BJ (cell line): Measurements from ENCODE around the gene KCNJ4. TPM values are rescaled to one million over a fixed set of nuclear protein-coding genes. Genes with fewer than 3 reads are reported as not detected.

ENCODE experiments used
- CTCF ChIA-PET: fragments of 350-600 bp; formaldehyde crosslinking; extraction: SDS; loops from one replicate; lab custom pipeline; 2021; ENCODE audit warnings: antibody characterized with exemption, inconsistent platforms; lab: Yijun Ruan, JAX
- POLR2A ChIA-PET: fragments of 300-600 bp; sonication (Branson Sonifier 250); formaldehyde crosslinking; extraction: SDS; loops from one replicate; lab custom pipeline; 2021; ENCODE audit warnings: antibody characterized with exemption; lab: Charles Lee
- DNase-seq: peaks from one replicate; pipeline ENCODE4 v3.0.0-alpha.2; 2011; ENCODE audit warnings: low read depth
- H3K27me3 ChIP-seq: 2 replicates; pipeline ENCODE4 v1.6.0; 2011; ENCODE audit warnings: low read length; ENCODE audit not compliant: control insufficient read depth, insufficient read depth
- H3K36me3 ChIP-seq: 2 replicates; pipeline ENCODE4 v1.5.1; 2011; ENCODE audit warnings: low read length; ENCODE audit not compliant: control insufficient read depth, insufficient read depth
- H3K4me3 ChIP-seq: 2 replicates; pipeline ENCODE4 v1.5.1; 2011; ENCODE audit warnings: low read depth, mild to moderate bottlenecking, control low read depth, low read length
- polyA plus RNA-seq: library from polyadenylated mRNA; depleted of rRNA; stranded (reverse); fragments of >200 nt; gene quantifications from 2 replicates; pipeline ENCODE4 v1.2.3, GENCODE V29; 2011
- TF ChIP-seq, protein P1 (sequence below): IDR thresholded peaks from 2 replicates; pipeline ENCODE4 v1.5.1; 2011; ENCODE audit warnings: low read depth, mild to moderate bottlenecking, control low read depth, inconsistent platforms, low read length, moderate library complexity; ENCODE audit not compliant: insufficient read depth

The KCNJ4 gene
- polyA plus RNA-seq, 1 experiment, result not detected

DNA sequence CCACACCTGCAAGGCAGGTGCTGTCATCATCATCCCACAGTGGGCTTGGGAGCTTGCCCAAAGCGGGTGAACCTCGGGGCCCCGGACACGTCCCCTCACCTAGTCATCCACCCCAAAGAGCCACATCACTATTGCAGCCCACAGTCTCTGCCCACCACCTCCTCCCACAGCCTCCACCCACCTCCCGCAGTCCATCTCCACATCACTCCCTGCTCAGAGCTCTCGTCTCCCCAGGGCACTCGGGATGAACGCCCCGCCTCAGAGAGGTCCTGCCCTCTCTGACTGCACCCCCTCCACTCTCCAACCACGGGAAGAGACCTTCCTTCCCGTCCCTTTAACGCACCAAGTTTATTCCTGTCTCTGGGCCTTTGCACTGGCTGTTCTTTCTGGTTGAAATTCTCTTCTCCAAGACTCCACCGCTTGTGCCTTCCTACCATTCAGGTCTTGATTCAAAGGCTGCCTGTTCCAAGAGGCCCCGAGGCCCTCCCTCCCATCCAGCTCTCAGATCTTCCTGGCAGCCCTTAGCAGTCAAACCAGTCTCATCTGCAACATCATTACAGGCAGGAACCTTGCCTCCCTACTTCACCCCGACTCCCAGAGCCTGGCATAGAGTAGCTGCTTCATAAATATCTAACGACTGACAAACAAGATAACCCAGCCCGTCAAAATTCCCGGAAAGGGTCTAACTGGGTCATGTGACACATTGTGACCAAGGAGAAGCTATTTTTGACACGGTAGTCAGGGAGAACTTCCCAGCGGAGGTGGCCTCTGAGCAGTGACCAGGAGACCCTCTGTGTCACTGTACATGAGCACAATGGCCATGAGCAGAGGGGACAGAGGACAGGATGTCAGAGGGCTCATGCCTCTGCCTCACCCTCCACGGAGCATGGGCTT is 11.1 kb downstream of the KCNJ4 start:
- no peak for DNase-seq
- Histone ChIP-seq H3K4me3 (no peak overlapping the region), H3K27me3 (peaks cover 21% of the 10 kb centered on the region), H3K36me3 (no peaks in the 10 kb centered on the region)
- POLR2A ChIA-PET, result no interaction called here
- CTCF ChIA-PET, result no interaction called here
- TF ChIP-seq, protein P1, sequence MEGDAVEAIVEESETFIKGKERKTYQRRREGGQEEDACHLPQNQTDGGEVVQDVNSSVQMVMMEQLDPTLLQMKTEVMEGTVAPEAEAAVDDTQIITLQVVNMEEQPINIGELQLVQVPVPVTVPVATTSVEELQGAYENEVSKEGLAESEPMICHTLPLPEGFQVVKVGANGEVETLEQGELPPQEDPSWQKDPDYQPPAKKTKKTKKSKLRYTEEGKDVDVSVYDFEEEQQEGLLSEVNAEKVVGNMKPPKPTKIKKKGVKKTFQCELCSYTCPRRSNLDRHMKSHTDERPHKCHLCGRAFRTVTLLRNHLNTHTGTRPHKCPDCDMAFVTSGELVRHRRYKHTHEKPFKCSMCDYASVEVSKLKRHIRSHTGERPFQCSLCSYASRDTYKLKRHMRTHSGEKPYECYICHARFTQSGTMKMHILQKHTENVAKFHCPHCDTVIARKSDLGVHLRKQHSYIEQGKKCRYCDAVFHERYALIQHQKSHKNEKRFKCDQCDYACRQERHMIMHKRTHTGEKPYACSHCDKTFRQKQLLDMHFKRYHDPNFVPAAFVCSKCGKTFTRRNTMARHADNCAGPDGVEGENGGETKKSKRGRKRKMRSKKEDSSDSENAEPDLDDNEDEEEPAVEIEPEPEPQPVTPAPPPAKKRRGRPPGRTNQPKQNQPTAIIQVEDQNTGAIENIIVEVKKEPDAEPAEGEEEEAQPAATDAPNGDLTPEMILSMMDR, result no peak

DNA sequence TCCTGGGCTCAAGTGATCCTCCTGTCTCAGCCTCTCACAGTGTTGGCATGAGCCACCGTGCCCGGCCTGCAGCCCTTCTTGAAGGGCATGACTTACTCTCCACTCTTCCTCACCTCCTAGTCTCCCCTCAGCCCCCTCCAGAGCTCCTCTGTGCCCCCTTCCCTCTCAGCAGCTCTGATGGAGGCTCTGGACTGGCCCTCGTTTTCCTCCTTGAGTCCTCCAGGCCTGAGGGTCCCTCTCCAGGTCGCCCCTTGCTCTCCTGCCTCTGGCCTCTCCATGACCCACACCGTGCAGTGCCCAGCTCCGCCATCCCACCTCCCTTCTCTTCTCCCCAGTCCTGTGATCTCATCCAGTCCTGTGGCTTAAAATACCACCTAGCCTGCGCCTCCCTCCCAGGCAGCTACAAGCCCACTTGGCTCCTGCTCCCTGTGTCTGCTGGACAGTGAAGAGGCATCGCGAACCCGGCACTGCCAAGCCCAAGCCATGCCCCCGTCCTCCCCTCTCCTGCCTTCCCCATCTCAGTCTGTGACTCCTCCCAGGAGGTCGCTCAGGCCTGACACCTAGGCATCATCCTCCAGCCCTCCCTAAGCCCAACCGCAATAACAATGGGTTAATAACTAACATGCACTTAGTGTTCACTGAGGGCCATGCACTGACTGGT is 11.9 kb downstream of the KCNJ4 start:
- TF ChIP-seq, protein P1, result no peak
- POLR2A ChIA-PET, result no interaction called here
- Histone ChIP-seq H3K4me3 (no peak overlapping the region), H3K27me3 (peaks cover 19% of the 10 kb centered on the region), H3K36me3 (no peaks in the 10 kb centered on the region)
- DNase-seq, result no peak
- CTCF ChIA-PET, result no interaction called here

DNA sequence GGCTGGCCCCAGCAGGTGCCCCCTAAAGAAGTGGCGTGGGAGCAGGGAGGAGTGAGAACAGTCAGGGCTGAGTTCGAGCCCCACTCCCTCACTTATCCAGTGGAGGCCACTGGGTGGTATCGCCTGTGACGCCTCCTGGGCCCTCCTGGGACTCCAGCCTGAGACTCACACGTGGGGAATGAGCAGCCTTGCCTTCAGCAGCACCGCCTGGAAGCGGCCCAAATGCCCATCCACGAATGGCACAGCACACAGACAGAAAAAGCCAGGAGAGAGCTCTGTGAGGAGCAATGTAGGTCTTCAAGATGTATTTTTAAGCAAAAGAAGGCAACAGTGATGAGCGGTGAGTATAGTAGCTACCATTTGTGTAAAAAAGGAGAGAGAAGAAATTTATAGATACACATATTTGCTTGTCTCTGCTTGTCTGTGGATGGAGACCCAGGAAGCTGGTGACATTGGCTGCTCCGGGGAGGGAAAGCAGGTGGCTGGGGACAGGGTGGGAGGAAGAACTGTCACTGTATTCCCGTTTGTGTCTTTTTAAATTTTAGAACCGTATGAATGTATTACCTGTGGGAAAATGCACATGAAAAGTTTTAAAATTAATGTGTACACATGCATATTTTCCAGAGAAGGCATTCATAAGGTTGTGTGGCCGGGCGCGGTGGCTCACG is 13.2 kb downstream of the KCNJ4 start:
- ChIA-PET CTCF (interaction anchor here (0.7 to 1.6 kb wide), 2 partner anchors 10 to 74 kb away, joined by 4 to 5 read pairs; no protein-coding TSS in a partner anchor), POLR2A (no interaction called here)
- Histone ChIP-seq H3K4me3 (no peak overlapping the region), H3K36me3 (no peaks in the 10 kb centered on the region), H3K27me3 (peaks cover 17% of the 10 kb centered on the region)
- no peak for DNase-seq
- TF ChIP-seq, protein P1, result no peak

DNA sequence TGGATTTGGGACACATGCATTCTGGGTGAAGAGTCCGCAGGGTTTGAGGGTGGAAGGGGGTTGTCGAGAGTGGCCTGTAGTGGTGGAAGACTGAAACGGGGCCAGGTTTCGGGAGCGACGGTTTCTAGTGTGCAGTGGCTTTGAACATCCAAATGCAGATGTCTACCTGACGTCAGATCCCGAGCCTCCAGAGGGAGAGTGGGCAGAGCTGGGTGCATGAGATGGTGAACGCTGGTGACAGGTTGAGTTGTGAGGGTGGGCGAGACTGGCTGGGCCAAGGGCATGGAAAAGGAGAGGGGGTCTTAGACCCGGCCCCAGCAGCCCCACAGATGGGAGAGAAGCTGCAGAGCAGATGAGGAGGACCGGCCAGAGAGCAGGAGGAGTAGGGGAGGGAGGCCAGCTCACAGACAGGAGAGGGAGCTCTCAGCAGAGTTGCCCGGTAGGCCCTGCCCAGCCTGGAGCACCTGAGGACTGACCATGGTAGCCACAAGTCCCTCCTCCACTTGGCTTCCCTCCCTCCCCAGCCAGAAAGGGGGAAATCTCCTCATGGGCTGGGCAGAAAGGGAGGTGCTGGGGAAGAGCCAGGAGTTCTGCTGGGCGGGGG is 14.2 kb downstream of the KCNJ4 start:
- TF ChIP-seq, protein P1, result no peak
- POLR2A ChIA-PET, result no interaction called here

More for the DNA sequence above, 14.2 kb downstream of the KCNJ4 start:
- Histone ChIP-seq H3K27me3 (peaks cover 12% of the 10 kb centered on the region), H3K4me3 (no peak overlapping the region), H3K36me3 (no peaks in the 10 kb centered on the region)
- no peak for DNase-seq
- CTCF ChIA-PET, result interaction anchor here (0.7 to 1.6 kb wide), 2 partner anchors 11 to 388 kb away, joined by 3 to 5 read pairs; no protein-coding TSS in a partner anchor
